H9 (cell line): ENCODE measurements around the gene RPS15A. TPM values are rescaled to one million over a fixed set of nuclear protein-coding genes. Genes with fewer than 3 reads are reported as not detected.

ENCODE experiments used
- DNase-seq: peaks from one replicate; pipeline ENCODE4 v3.0.0-alpha.2; 2017
- H2AFZ ChIP-seq: one replicate; pipeline ENCODE4 v1.6.1; 2013; ENCODE audit warnings: mild to moderate bottlenecking, low read length, control low read depth, moderate library complexity
- H2AK5ac ChIP-seq: 2 replicates; pipeline ENCODE4 v1.6.1; 2013; ENCODE audit warnings: low read length, control low read depth, mixed read lengths; ENCODE audit not compliant: insufficient read length
- H2BK120ac ChIP-seq: one replicate; pipeline ENCODE4 v1.6.1; 2013; ENCODE audit warnings: low read depth, mild to moderate bottlenecking, low read length, control low read depth, inconsistent platforms; ENCODE audit not compliant: poor library complexity, severe bottlenecking
- H2BK12ac ChIP-seq: 2 replicates; pipeline ENCODE4 v1.6.1; 2013; ENCODE audit warnings: low read length, control low read depth, mixed read lengths, low read depth; ENCODE audit not compliant: insufficient read length
- H2BK15ac ChIP-seq: 2 replicates; pipeline ENCODE4 v1.6.1; 2013; ENCODE audit warnings: low read depth, low read length, control low read depth
- H2BK20ac ChIP-seq: one replicate; pipeline ENCODE4 v1.6.1; 2013; ENCODE audit warnings: low read depth, mild to moderate bottlenecking, low read length, control low read depth, inconsistent platforms; ENCODE audit not compliant: poor library complexity, severe bottlenecking
- H2BK5ac ChIP-seq: 2 replicates; pipeline ENCODE4 v1.6.1; 2013; ENCODE audit warnings: low read length, control low read depth, mixed read lengths; ENCODE audit not compliant: insufficient read length
- H3K14ac ChIP-seq: 2 replicates; pipeline ENCODE4 v1.6.1; 2013; ENCODE audit warnings: low read length, control low read depth; ENCODE audit not compliant: insufficient read depth
- H3K18ac ChIP-seq: 2 replicates; pipeline ENCODE4 v1.6.1; 2013; ENCODE audit warnings: low read depth, mild to moderate bottlenecking, mixed read lengths, low read length, control low read depth; ENCODE audit not compliant: insufficient read length
- H3K23ac ChIP-seq: 2 replicates; pipeline ENCODE4 v1.6.1; 2013; ENCODE audit warnings: low read length, control low read depth, mixed read lengths, low read depth; ENCODE audit not compliant: insufficient read length
- H3K23me2 ChIP-seq: 2 replicates; pipeline ENCODE4 v1.6.1; 2013; ENCODE audit warnings: low read depth, mild to moderate bottlenecking, mixed read lengths, low read length, control low read depth; ENCODE audit not compliant: insufficient read length, poor library complexity, severe bottlenecking
- H3K27ac ChIP-seq: 2 replicates; pipeline ENCODE4 v1.5.1; 2013; ENCODE audit warnings: low read length, control low read depth, mixed read lengths, low read depth; ENCODE audit not compliant: insufficient read length
- H3K27me3 ChIP-seq: 2 replicates; pipeline ENCODE4 v1.6.1; 2013; ENCODE audit warnings: low read length, control low read depth, inconsistent platforms; ENCODE audit not compliant: insufficient read depth
- H3K4ac ChIP-seq: 2 replicates; pipeline ENCODE4 v1.6.1; 2013; ENCODE audit warnings: low read depth, mild to moderate bottlenecking, control low read depth, inconsistent platforms, low read length, moderate library complexity
- H3K4me1 ChIP-seq: 2 replicates; pipeline ENCODE4 v1.6.1; 2013; ENCODE audit warnings: low read length, control low read depth, inconsistent platforms; ENCODE audit not compliant: insufficient read depth
- H3K4me2 ChIP-seq: 2 replicates; pipeline ENCODE4 v1.6.1; 2013; ENCODE audit warnings: low read length, control low read depth, mixed read lengths; ENCODE audit not compliant: insufficient read length, insufficient read depth
- H3K56ac ChIP-seq: 2 replicates; pipeline ENCODE4 v1.6.1; 2013; ENCODE audit warnings: low read depth, mild to moderate bottlenecking, mixed read lengths, low read length, control low read depth; ENCODE audit not compliant: insufficient read length
- H3K79me1 ChIP-seq: 2 replicates; pipeline ENCODE4 v1.6.1; 2013; ENCODE audit warnings: low read depth, mild to moderate bottlenecking, moderate library complexity, low read length, control low read depth, inconsistent platforms; ENCODE audit not compliant: insufficient read depth, poor library complexity, severe bottlenecking
- H3K79me2 ChIP-seq: 2 replicates; pipeline ENCODE4 v1.6.1; 2013; ENCODE audit warnings: low read length, control low read depth, inconsistent platforms; ENCODE audit not compliant: insufficient read depth
- H3K9ac ChIP-seq: 2 replicates; pipeline ENCODE4 v1.6.1; 2013; ENCODE audit warnings: low read length, control low read depth, mixed read lengths; ENCODE audit not compliant: insufficient read length; ENCODE audit errors: extremely low read depth
- H3K9me3 ChIP-seq: one replicate; pipeline ENCODE4 v1.6.1; 2013; ENCODE audit warnings: low read depth, low read length, inconsistent platforms; ENCODE audit not compliant: control insufficient read depth
- H3T11ph ChIP-seq: one replicate; pipeline ENCODE4 v1.6.1; 2013; ENCODE audit warnings: mild to moderate bottlenecking, low read length, control low read depth, inconsistent platforms
- H4K20me1 ChIP-seq: one replicate; pipeline ENCODE4 v1.6.1; 2013; ENCODE audit not compliant: control insufficient read depth, insufficient read length, insufficient read depth
- H4K5ac ChIP-seq: 2 replicates; pipeline ENCODE4 v1.6.1; 2013; ENCODE audit warnings: low read depth, mild to moderate bottlenecking, mixed read lengths, low read length, control low read depth; ENCODE audit not compliant: insufficient read length
- H4K8ac ChIP-seq: replicated peaks from 2 replicates; pipeline ENCODE4 v1.6.1; 2013; ENCODE audit warnings: low read length, control low read depth, mixed read lengths, low read depth; ENCODE audit not compliant: insufficient read length
- H4K91ac ChIP-seq: 2 replicates; pipeline ENCODE4 v1.6.1; 2013; ENCODE audit warnings: low read depth, mild to moderate bottlenecking, moderate library complexity, mixed read lengths, low read length, control low read depth; ENCODE audit not compliant: insufficient read length
- H3K27ac Mint-ChIP-seq, 3 experiments: 2 replicates in 2 of 3; 3 replicates in 1 of 3; pipeline ENCODE4 v1.8.0; 2020 to 2021; ENCODE audit warnings: mixed read lengths in 3 of 3, mild to moderate bottlenecking in 1 of 3, moderate library complexity in 1 of 3
- H3K27me3 Mint-ChIP-seq: 2 replicates; pipeline ENCODE4 v1.8.0; 2021; ENCODE audit warnings: low read depth, mild to moderate bottlenecking, moderate library complexity, mixed read lengths
- H3K36me3 Mint-ChIP-seq, 3 experiments: 2 replicates in 2 of 3; 3 replicates in 1 of 3; pipeline ENCODE4 v1.8.0; 2020 to 2021; ENCODE audit warnings: low read depth in 3 of 3, mixed read lengths in 3 of 3; ENCODE audit not compliant: insufficient read depth in 1 of 3
- H3K4me1 Mint-ChIP-seq, 2 experiments: 2 replicates each; pipeline ENCODE4 v1.8.0; 2020; ENCODE audit warnings: mixed read lengths in 2 of 2
- H3K4me3 Mint-ChIP-seq, 2 experiments: 2 replicates in 1 of 2; 3 replicates in 1 of 2; pipeline ENCODE4 v1.8.0; 2020 to 2021; ENCODE audit warnings: mild to moderate bottlenecking in 2 of 2, mixed read lengths in 2 of 2, moderate library complexity in 1 of 2
- H3K9me3 Mint-ChIP-seq, 2 experiments: 2 replicates in 1 of 2; 3 replicates in 1 of 2; pipeline ENCODE4 v1.8.0; 2020; ENCODE audit warnings: mild to moderate bottlenecking in 2 of 2, mixed read lengths in 2 of 2, moderate library complexity in 1 of 2
- total RNA-seq: library from RNA; stranded (reverse); gene quantifications from 2 replicates; pipeline ENCODE4 v1.2.1, GENCODE V29; 2021
- TF ChIP-seq, protein P1 (sequence below): fragments of 200-600 bp; sonication (generic); conservative IDR thresholded peaks from 3 replicates; pipeline ENCODE4 v1.8.0; 2021; ENCODE audit warnings: antibody characterized with exemption, mild to moderate bottlenecking

The RPS15A gene
- total RNA-seq, 1 experiment from 2014 or later, result 1,990 TPM

DNA sequence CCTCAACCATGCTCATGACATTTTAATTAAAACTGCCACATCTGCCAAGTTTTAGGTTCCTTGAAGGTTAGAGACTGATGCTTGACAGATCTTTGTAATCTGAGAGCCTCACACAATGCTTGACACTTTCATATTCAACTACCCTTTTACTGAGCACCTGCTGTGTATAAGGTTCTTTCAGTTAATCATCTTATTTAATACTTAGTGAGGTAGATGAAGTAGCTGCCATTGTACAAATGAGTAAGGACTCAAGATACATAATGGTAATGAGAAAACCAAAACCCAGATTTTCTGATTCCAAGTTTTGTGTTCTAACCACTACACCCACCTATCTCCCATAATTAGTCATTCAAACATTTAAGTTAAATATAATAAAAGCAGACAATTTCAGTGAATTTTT lies 46.6 kb upstream of the RPS15A start:
- no peak overlapping the region for H2BK15ac ChIP-seq
- no peaks in the 10 kb centered on the region for H3K9me3 ChIP-seq
- H3K23ac ChIP-seq, result no peak overlapping the region
- no peak overlapping the region for H4K91ac ChIP-seq
- H2BK12ac ChIP-seq, result no peak overlapping the region
- H4K8ac ChIP-seq, result no peak overlapping the region
- TF ChIP-seq, protein P1, sequence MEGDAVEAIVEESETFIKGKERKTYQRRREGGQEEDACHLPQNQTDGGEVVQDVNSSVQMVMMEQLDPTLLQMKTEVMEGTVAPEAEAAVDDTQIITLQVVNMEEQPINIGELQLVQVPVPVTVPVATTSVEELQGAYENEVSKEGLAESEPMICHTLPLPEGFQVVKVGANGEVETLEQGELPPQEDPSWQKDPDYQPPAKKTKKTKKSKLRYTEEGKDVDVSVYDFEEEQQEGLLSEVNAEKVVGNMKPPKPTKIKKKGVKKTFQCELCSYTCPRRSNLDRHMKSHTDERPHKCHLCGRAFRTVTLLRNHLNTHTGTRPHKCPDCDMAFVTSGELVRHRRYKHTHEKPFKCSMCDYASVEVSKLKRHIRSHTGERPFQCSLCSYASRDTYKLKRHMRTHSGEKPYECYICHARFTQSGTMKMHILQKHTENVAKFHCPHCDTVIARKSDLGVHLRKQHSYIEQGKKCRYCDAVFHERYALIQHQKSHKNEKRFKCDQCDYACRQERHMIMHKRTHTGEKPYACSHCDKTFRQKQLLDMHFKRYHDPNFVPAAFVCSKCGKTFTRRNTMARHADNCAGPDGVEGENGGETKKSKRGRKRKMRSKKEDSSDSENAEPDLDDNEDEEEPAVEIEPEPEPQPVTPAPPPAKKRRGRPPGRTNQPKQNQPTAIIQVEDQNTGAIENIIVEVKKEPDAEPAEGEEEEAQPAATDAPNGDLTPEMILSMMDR, result no peak
- Mint-ChIP-seq H3K27ac (no peak overlapping the region), H3K4me1 (peaks cover 0 to 9% of the 10 kb centered on the region in 2 experiments; a peak in 2 of 4 replicates), H3K27me3 (no peaks in the 10 kb centered on the region), H3K36me3 (peaks cover 42 to 94% (median 90%) of the 10 kb centered on the region in 3 experiments), H3K9me3 (no peaks in the 10 kb centered on the region), H3K4me3 (no peak overlapping the region)
- H2BK20ac ChIP-seq, result no peak overlapping the region
- no peak overlapping the region for H3K27ac ChIP-seq
- H2AFZ ChIP-seq, result no peak overlapping the region
- H3K56ac ChIP-seq, result no peak overlapping the region
- H3K4me1 ChIP-seq, result no peaks in the 10 kb centered on the region
- no peaks in the 10 kb centered on the region for H3K79me1 ChIP-seq
- no peak overlapping the region for H2AK5ac ChIP-seq
- H3K23me2 ChIP-seq, result no peaks in the 10 kb centered on the region
- no peak overlapping the region for H4K5ac ChIP-seq
- H2BK5ac ChIP-seq, result no peak overlapping the region
- no peak for DNase-seq
- no peak overlapping the region for H3K18ac ChIP-seq
- no peaks in the 10 kb centered on the region for H3K27me3 ChIP-seq
- no peak overlapping the region for H3T11ph ChIP-seq
- H3K79me2 ChIP-seq, result no peaks in the 10 kb centered on the region
- no peaks in the 10 kb centered on the region for H4K20me1 ChIP-seq
- H2BK120ac ChIP-seq, result no peak overlapping the region
- H3K14ac ChIP-seq, result no peak overlapping the region
- H3K9ac ChIP-seq, result no peak overlapping the region
- no peak overlapping the region for H3K4ac ChIP-seq
- no peak overlapping the region for H3K4me2 ChIP-seq
